AG08396 (cell line): Measurements from ENCODE around the gene CEP170B.
"Not testable (repeated sequence)": the region's sequence is repeated elsewhere in the genome, so short reads cannot be mapped to it uniquely, and the experiment has no call there.

Experiments
- DNase-seq: peaks from one replicate; pipeline ENCODE4 v3.0.0; 2012; ENCODE audit warnings: low spot score, mixed read lengths

The CEP170B gene

GRCh38 chr14:104891664-104892530 is 26.8 kb downstream of the CEP170B start:
- DNase-seq: no peak

DNA sequence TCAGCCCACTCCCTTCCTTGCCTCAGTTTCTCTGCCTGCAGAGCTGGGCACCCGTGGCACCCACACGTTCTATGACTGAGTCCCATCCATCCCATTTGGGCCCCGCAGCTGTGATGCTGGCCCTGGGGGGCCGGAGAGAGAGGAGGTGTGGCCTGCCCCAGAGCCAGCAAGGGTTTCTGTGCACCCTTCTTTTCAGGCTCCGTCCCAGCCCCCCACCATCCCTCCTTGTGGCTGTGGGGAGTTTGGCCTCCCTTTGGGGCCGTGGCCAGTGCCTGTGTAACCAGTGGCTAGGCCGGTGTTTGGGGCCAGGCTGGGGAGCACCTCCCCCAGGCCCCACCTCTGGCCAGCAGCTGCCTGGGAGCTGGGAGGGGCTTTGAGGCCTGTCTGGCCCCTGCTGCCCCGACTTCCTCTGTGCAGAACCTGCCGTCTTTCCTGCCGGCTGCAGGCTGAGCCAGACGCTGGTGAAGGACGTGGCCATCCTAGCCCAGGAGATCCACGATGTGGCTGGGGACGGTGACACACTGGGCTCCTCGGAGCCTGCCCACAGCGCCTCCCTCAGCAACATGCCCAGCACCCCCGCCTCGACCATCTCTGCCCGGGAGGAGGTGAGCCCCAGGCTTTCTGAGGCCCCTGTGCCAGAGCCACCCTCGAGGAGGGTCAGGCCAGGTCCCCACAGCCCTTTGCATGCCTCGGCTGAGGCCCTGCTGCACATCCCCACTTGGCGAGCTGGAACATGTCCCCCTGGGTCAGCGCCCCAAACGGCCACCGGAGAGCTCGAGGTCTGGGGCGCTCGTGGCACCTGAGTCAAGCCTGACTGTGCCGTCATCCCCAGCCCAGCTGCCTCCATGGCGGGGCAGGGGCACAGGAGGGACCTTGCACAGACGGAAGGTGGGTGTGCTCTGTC is 27.7 kb downstream of the CEP170B start:
- no peak for DNase-seq

DNA sequence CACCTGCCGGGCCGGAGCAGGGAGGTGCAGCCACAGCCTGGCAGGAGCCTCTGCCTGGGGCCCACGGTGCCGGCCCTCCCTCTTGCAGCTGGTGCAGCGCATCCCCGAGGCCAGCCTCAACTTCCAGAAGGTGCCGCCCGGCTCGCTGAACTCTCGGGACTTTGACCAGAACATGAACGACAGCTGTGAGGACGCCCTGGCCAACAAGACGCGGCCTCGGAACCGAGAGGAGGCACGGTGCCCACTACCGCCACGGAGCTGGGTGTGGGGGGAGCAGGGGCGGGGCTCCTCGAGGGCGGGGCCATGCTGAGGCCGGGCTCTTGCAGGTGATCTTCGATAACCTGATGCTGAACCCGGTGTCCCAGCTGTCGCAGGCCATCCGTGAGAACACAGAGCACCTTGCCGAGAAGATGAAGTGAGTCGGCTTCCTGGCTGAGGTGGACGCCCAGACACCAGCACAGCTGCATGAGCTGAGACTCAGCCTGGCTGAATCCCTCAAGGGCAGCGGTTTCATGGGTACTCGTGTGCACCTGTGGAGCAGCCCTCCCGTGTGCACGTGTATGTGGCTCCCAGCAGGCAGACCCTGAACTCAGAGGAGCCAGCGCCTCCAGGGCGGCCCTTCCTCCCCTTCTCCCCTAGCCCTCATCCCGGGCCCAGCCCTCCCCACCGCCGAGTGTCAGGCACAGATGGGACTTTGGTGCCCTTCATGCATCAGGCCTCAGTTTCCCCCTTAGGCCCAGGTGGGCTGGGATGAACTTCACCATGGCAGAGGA is 28.6 kb downstream of the CEP170B start:
- DNase-seq: no peak

- DNase-seq: no peak
These were observed 29.5 kb downstream of the CEP170B start for GRCh38 chr14:104894331-104895206.

GRCh38 chr14:104895207-104895785 is 30.2 kb downstream of the CEP170B start:
- DNase-seq: no peak

DNA sequence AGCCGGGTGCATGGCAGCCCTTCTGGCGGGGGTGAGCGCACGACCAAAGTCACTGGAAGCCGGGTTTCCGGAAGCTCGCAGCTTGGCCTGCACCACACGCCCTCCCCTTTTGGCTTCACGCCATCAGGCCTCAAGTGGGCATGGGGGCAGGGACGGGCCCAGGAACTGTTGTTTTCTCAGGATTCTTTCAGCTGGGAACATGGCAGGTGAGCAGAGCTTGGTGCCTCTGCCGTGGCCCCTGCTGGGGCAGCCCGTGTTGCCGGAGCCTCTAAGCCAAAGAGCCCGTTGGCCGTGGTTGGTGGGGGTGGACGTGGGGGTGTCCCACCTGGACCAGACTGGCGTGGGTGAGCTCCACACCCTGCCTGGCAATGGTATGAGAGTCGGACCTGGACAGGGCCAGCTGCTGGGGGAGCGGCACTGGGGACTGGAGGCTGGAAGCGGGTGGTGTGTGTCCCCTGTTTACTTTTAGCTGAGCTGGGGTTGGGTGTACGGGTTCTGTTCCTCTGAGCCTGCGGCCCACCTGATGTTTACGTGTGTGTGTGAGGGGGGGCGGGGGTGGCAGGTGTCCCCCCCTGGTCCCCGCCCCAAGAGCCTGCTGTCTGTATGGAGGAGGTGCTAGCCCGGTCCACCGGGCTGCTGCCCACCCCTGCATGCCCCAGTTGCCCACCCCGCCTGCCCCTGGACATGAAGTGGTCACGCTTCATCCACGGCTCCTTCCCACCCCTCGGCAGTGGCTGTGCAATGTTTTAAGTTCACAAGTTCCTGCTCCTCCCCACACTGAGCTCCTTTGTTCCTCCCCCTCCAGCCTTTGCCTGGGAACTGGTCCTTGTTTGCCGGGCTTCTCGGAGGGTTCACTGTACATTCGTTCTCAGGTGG is 31.0 kb downstream of the CEP170B start:
- DNase-seq: no peak

- no peak for DNase-seq
These were observed 32.5 kb downstream of the CEP170B start for GRCh38 chr14:104897330-104898194.

- no peak for DNase-seq
These were observed 33.1 kb downstream of the CEP170B start for GRCh38 chr14:104898195-104898558.

DNA sequence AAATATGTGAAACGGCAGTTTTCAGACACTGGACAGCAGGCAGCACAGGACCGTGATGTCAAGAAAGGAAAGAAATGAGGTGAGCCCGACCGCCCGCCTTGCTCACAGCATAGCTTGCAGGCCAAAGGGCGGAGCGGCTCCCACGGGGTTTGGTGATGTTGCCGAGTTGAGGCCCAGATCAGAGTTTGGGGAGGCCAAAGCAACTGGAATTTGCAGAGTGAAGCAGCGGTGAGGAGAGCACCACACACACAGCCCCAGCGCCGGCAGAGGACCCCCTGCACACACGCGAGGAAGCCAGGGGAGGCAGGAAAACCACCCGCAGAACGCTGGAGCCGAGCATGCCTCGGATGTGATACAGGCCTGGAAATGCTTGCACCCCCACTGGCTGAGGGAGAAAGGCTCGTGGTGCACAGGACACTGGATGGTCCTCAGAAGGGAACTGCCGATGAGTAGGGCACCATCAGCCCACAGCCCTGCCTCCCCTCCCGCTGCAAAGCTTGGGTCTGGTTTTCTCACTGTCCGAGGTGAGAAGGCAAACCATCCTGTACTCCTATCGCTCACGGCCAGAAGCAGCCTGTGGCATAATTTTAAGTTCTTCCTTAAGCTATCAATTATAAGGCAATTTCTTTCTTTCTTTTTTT is 33.9 kb downstream of the CEP170B start:
- no peak for DNase-seq

GRCh38 chr14:104899781-104900180 is 34.7 kb downstream of the CEP170B start:
- DNase-seq: no peak

- DNase-seq: no peak
These were observed 35.8 kb downstream of the CEP170B start for GRCh38 chr14:104900639-104901512.

DNA sequence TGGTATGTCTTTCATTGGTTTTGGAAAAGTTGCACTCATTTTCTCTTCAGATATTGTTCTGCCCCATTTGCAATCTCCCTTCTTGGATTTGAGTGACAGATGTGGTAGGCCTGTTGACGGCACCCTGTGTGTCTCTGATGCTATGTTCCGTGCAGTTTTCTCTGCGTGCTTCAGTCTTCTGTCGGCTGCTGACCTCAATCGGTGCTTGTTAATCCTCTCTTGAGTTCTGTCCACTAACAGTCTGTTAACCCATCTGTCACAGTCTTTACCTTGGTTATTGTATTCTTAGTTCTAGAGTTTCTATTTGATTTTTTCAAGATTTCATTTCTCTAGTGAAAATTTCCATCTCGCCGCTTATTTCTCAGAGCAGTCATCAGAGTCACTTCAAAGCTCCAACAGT is 38.9 kb downstream of the CEP170B start:
- DNase-seq: no peak

GRCh38 chr14:104904650-104905578 is 39.8 kb downstream of the CEP170B start:
- not testable (repeated sequence) for DNase-seq

GRCh38 chr14:104905579-104905933 is 40.5 kb downstream of the CEP170B start:
- DNase-seq: not testable (repeated sequence)

GRCh38 chr14:104908303-104908702 is 43.2 kb downstream of the CEP170B start:
- no peak for DNase-seq

- DNase-seq: no peak
These were observed 47.0 kb downstream of the CEP170B start for GRCh38 chr14:104912053-104912452.
